ENCODE data around the gene POP7. TPM values are rescaled to one million over a fixed set of nuclear protein-coding genes. Genes with fewer than 3 reads are reported as not detected.

Gene POP7
- polyA plus RNA-seq, 1 donor from 2014 or later: 92.1 TPM

DNA sequence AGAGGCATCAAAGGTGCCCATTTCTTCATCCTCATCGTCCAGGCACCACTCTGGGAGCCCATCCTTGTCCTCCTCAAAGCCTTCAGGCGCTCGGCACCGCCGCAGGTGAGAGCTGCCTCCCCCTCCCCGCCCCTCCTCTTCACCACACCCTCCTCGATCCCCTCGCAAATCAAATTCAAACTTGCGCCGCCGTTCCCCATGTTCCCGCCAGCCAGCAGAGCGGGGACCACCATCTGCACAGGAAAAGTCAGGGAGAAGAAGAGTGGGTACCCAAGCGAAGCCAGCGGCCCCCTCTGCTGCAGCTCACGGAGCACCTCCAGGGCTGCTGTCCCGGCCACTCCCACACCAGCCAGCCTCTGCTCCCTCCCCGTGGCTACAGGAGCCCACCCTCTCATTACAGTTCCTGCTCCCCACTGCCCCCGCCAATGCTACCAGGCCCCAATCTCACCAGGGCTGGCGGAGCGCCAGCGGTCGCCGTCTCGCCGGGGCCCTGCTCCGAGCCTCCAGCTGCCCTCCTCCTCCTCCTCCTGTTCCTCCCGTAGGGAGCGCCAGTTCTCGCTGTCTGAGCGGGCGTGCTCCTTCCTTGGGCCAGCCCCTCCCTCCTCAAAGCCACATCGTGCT is 19.6 kb upstream of the POP7 start:
- Histone ChIP-seq H3K9me3 (ENCODE audit: low read length) (no peaks in the 10 kb centered on the region), H3K4me3 (ENCODE audit: low read length) (no peak overlapping the region), H3K4me2 (ENCODE audit: low read length) (no peak overlapping the region), H4K20me1 (ENCODE audit: insufficient read depth) (peaks cover 16% of the 10 kb centered on the region), H2AFZ (ENCODE audit: low read depth, low read length) (no peak overlapping the region), H3K9ac (ENCODE audit: low read length) (no peak overlapping the region), H3K27me3 (ENCODE audit: insufficient read depth, low read depth, low read length) (no peaks in the 10 kb centered on the region), H3K9me2 (ENCODE audit: insufficient read depth, low read length) (no peaks in the 10 kb centered on the region), H3F3A (ENCODE audit: insufficient read depth, low read length, poor library complexity, severe bottlenecking) (no peaks in the 10 kb centered on the region), H3K27ac (ENCODE audit: low read length) (no peak overlapping the region), H3K36me3 (ENCODE audit: insufficient read depth, low read length) (no peaks in the 10 kb centered on the region), H3K79me2 (replicated peaks; ENCODE audit: insufficient read depth, low read length) (peaks cover 28% of the 10 kb centered on the region)
- TF ChIP-seq, protein P1, sequence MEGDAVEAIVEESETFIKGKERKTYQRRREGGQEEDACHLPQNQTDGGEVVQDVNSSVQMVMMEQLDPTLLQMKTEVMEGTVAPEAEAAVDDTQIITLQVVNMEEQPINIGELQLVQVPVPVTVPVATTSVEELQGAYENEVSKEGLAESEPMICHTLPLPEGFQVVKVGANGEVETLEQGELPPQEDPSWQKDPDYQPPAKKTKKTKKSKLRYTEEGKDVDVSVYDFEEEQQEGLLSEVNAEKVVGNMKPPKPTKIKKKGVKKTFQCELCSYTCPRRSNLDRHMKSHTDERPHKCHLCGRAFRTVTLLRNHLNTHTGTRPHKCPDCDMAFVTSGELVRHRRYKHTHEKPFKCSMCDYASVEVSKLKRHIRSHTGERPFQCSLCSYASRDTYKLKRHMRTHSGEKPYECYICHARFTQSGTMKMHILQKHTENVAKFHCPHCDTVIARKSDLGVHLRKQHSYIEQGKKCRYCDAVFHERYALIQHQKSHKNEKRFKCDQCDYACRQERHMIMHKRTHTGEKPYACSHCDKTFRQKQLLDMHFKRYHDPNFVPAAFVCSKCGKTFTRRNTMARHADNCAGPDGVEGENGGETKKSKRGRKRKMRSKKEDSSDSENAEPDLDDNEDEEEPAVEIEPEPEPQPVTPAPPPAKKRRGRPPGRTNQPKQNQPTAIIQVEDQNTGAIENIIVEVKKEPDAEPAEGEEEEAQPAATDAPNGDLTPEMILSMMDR (IDR thresholded peaks at IDR 0.05; ENCODE audit: poor library complexity, severe bottlenecking): no peak
- no peak for TF ChIP-seq MXI1 (conservative IDR thresholded peaks at IDR 0.05; ENCODE audit: poor library complexity, severe bottlenecking)
- no peak for TF ChIP-seq RAD21 (conservative IDR thresholded peaks at IDR 0.05)
- TF ChIP-seq EZH2 (IDR thresholded peaks at IDR 0.05; ENCODE audit: borderline replicate concordance, insufficient read depth, low read length, poor library complexity, severe bottlenecking): no peak

DNA sequence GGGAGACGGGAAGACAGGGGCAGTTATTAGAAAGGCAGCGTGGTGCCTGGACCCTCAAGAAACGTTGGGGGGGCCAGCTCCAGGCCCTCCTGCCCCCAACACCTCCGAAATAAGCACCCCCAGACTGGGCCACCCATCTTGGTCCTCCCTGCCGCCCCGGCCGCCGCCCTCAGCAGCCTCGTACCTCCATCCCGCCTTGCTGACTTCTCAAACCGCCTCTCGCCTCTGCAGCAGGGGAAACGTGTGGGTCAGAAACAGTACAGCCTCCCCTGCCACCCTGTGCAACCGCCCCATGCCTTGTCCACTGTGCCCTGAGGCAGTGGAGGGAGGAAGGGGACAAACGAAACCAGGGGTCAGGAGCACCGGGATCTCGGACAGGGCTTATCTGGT is 19.1 kb upstream of the POP7 start:
- Histone ChIP-seq H3K36me3 (ENCODE audit: insufficient read depth, low read length) (no peaks in the 10 kb centered on the region), H3K9me3 (ENCODE audit: low read length) (no peaks in the 10 kb centered on the region), H3K27me3 (ENCODE audit: insufficient read depth, low read depth, low read length) (no peaks in the 10 kb centered on the region), H3K4me3 (ENCODE audit: low read length) (no peak overlapping the region), H3K27ac (ENCODE audit: low read length) (no peak overlapping the region), H3K9me2 (ENCODE audit: insufficient read depth, low read length) (no peaks in the 10 kb centered on the region), H2AFZ (ENCODE audit: low read depth, low read length) (no peak overlapping the region), H4K20me1 (ENCODE audit: insufficient read depth) (peaks cover 16% of the 10 kb centered on the region), H3F3A (ENCODE audit: insufficient read depth, low read length, poor library complexity, severe bottlenecking) (no peaks in the 10 kb centered on the region), H3K79me2 (replicated peaks; ENCODE audit: insufficient read depth, low read length) (peaks cover 32% of the 10 kb centered on the region), H3K9ac (ENCODE audit: low read length) (no peak overlapping the region), H3K4me2 (ENCODE audit: low read length) (no peak overlapping the region)
- TF ChIP-seq POLR2AphosphoS5 (IDR thresholded peaks at IDR 0.05): no peak
- no peak for TF ChIP-seq EP300 (conservative IDR thresholded peaks at IDR 0.05; ENCODE audit: poor library complexity, severe bottlenecking)
- TF ChIP-seq RAD21 (conservative IDR thresholded peaks at IDR 0.05): no peak
- no peak for TF ChIP-seq MXI1 (conservative IDR thresholded peaks at IDR 0.05; ENCODE audit: poor library complexity, severe bottlenecking)
- TF ChIP-seq, protein P2, sequence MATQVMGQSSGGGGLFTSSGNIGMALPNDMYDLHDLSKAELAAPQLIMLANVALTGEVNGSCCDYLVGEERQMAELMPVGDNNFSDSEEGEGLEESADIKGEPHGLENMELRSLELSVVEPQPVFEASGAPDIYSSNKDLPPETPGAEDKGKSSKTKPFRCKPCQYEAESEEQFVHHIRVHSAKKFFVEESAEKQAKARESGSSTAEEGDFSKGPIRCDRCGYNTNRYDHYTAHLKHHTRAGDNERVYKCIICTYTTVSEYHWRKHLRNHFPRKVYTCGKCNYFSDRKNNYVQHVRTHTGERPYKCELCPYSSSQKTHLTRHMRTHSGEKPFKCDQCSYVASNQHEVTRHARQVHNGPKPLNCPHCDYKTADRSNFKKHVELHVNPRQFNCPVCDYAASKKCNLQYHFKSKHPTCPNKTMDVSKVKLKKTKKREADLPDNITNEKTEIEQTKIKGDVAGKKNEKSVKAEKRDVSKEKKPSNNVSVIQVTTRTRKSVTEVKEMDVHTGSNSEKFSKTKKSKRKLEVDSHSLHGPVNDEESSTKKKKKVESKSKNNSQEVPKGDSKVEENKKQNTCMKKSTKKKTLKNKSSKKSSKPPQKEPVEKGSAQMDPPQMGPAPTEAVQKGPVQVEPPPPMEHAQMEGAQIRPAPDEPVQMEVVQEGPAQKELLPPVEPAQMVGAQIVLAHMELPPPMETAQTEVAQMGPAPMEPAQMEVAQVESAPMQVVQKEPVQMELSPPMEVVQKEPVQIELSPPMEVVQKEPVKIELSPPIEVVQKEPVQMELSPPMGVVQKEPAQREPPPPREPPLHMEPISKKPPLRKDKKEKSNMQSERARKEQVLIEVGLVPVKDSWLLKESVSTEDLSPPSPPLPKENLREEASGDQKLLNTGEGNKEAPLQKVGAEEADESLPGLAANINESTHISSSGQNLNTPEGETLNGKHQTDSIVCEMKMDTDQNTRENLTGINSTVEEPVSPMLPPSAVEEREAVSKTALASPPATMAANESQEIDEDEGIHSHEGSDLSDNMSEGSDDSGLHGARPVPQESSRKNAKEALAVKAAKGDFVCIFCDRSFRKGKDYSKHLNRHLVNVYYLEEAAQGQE (IDR thresholded peaks at IDR 0.05; ENCODE audit: borderline replicate concordance): no peak
- no peak for TF ChIP-seq EZH2 (IDR thresholded peaks at IDR 0.05; ENCODE audit: borderline replicate concordance, insufficient read depth, low read length, poor library complexity, severe bottlenecking)
- no peak for TF ChIP-seq TAF1 (IDR thresholded peaks at IDR 0.05; ENCODE audit: low read depth)
- TF ChIP-seq, protein P1 (IDR thresholded peaks at IDR 0.05; ENCODE audit: poor library complexity, severe bottlenecking): no peak
- no peak for TF ChIP-seq SMC3 (conservative IDR thresholded peaks at IDR 0.05; ENCODE audit: poor library complexity)
